Keratinocyte (primary cell): ENCODE measurements around the gene TMPRSS3. TPM values are rescaled to one million over a fixed set of nuclear protein-coding genes. Genes with fewer than 3 reads are reported as not detected.

ENCODE experiments used
- DNase-seq: peaks from one replicate; pipeline ENCODE4 v3.0.0-alpha.2; 2011; ENCODE audit warnings: low read depth, missing footprints, low spot score
- FAIRE-seq: peaks from 2 replicates; lab custom pipeline; 2011; peaks lifted over from hg19 to GRCh38; lab: Jason Lieb, UNC
- H2AFZ ChIP-seq: 2 replicates; pipeline ENCODE4 v1.6.0; 2012; ENCODE audit warnings: low read length, control low read depth, inconsistent platforms; ENCODE audit not compliant: control insufficient read depth
- H3K27ac ChIP-seq: 2 replicates; pipeline ENCODE4 v1.5.1; 2011; ENCODE audit warnings: low read length; ENCODE audit not compliant: control insufficient read depth, insufficient read depth
- H3K27me3 ChIP-seq: 3 replicates; pipeline ENCODE4 v1.6.0; 2011; ENCODE audit warnings: low read length; ENCODE audit not compliant: control insufficient read depth, insufficient read depth; ENCODE audit errors: extremely low read depth
- H3K36me3 ChIP-seq, 2 experiments: 2 replicates in 1 of 2; 3 replicates in 1 of 2; pipeline ENCODE4 v1.5.1; 2011; ENCODE audit warnings: low read length in 2 of 2, mild to moderate bottlenecking in 1 of 2; ENCODE audit not compliant: control insufficient read depth in 2 of 2, insufficient read depth in 2 of 2; ENCODE audit errors: extremely low read depth in 1 of 2
- H3K4me1 ChIP-seq: 3 replicates; pipeline ENCODE4 v1.5.1; 2011; ENCODE audit warnings: low read length; ENCODE audit not compliant: control insufficient read depth, insufficient read depth; ENCODE audit errors: extremely low read depth
- H3K4me2 ChIP-seq: 3 replicates; pipeline ENCODE4 v1.6.0; 2011; ENCODE audit warnings: low read depth, low read length; ENCODE audit not compliant: control insufficient read depth, insufficient read depth; ENCODE audit errors: extremely low read depth
- H3K4me3 ChIP-seq, 3 experiments: fragments of 200-600 bp in 1 of 3; sonication (generic) in 1 of 3; 2 replicates in 2 of 3; 3 replicates in 1 of 3; pipeline ENCODE4 v1.5.1; 2011 to 2016; ENCODE audit warnings: low read length in 3 of 3, mild to moderate bottlenecking in 3 of 3, control low read depth in 2 of 3, inconsistent platforms in 1 of 3, low read depth in 1 of 3, mixed read lengths in 1 of 3, mixed run types in 1 of 3, moderate library complexity in 1 of 3; ENCODE audit not compliant: control insufficient read depth in 2 of 3, insufficient read depth in 2 of 3; ENCODE audit errors: extremely low read depth in 1 of 3
- H3K79me2 ChIP-seq: 2 replicates; pipeline ENCODE4 v1.6.0; 2012; ENCODE audit warnings: low read length; ENCODE audit not compliant: control insufficient read depth, insufficient read depth
- H3K9ac ChIP-seq: 3 replicates; pipeline ENCODE4 v1.6.0; 2011; ENCODE audit warnings: low read length; ENCODE audit not compliant: control insufficient read depth, insufficient read depth; ENCODE audit errors: extremely low read depth
- H3K9me1 ChIP-seq: 3 replicates; pipeline ENCODE4 v1.6.0; 2011; ENCODE audit warnings: low read length; ENCODE audit not compliant: control insufficient read depth, insufficient read depth; ENCODE audit errors: extremely low read depth
- H3K9me3 ChIP-seq: 2 replicates; pipeline ENCODE4 v1.5.1; 2012; ENCODE audit warnings: low read depth, low read length; ENCODE audit not compliant: control insufficient read depth
- H4K20me1 ChIP-seq: 3 replicates; pipeline ENCODE4 v1.6.0; 2011; ENCODE audit warnings: low read length; ENCODE audit not compliant: control insufficient read depth, insufficient read depth; ENCODE audit errors: extremely low read depth
- CTCF ChIP-seq, 3 experiments: IDR thresholded peaks in 1 of 3; conservative IDR thresholded peaks in 1 of 3; optimal IDR thresholded peaks in 1 of 3; 2 replicates in 2 of 3; 3 replicates in 1 of 3; pipeline versions ENCODE3 to v1.5.1; 2011; ENCODE audit warnings: low read length in 3 of 3, mild to moderate bottlenecking in 3 of 3, moderate library complexity in 2 of 3, control low read depth in 1 of 3, inconsistent platforms in 1 of 3; ENCODE audit not compliant: insufficient read depth in 2 of 3; ENCODE audit errors: extremely low read depth in 1 of 3
- EZH2 ChIP-seq: IDR thresholded peaks from one replicate; pipeline ENCODE4 v1.6.1; 2012; ENCODE audit warnings: inconsistent platforms, mild to moderate bottlenecking, low read length, moderate library complexity
- dilution Hi-C: fragments of 300-500 bp; cut with MboI; formaldehyde crosslinking; loops from one replicate; pipeline ENCODE4 v1.7.0; 2020; ENCODE audit warnings: low sequenced_read_pairs; ENCODE audit not compliant: extremely low pct_ligation_motif_present
- polyA plus RNA-seq, 5 experiments: library from polyadenylated mRNA; depleted of rRNA in 3 of 5; stranded (reverse) in 3 of 5; stranded (forward) in 1 of 5; unstranded in 1 of 5; fragments of >200 nt; gene quantifications; 1 replicate in 1 of 5; 2 replicates in 3 of 5; 3 replicates in 1 of 5; pipeline versions ENCODE4 v1.2.1 to v1.2.3, GENCODE V29; 2011 to 2012; ENCODE audit warnings: missing spikeins in 2 of 5, low read depth in 1 of 5, low replicate concordance in 1 of 5

TMPRSS3 gene
- polyA plus RNA-seq, 1 donor (not counting 4 experiments of a cell fraction or from before 2014, with no cell fraction given): not detected

DNA sequence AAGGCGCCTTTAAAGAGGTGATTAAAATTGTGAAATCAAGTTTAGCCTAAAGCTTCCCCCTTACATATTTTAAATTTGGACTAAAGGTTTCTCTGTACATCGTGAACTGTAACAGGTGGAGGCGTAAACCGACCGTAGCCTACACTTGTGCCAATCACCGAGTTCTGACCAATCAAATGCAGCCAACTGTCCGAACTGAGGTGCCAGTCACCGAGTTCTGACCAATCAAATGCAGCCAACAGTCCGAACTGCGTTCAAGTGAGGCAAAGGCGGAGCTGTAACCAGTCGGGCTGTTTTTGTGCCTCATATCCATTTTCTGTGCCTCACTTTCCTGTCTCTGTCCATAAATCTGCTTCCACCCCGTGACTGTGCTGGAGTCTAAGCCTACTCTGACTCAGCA lies 36.9 kb downstream of the TMPRSS3 start:
- no peak for DNase-seq
- Histone ChIP-seq H3K27me3 (no peaks in the 10 kb centered on the region), H3K9me1 (no peaks in the 10 kb centered on the region), H3K79me2 (no peaks in the 10 kb centered on the region), H3K9ac (no peak overlapping the region), H3K9me3 (peaks cover 3% of the 10 kb centered on the region), H3K36me3 (no peaks in the 10 kb centered on the region), H3K27ac (no peak overlapping the region), H3K4me1 (no peaks in the 10 kb centered on the region), H2AFZ (no peak overlapping the region), H4K20me1 (no peaks in the 10 kb centered on the region), H3K4me3 (no peak overlapping the region), H3K4me2 (no peak overlapping the region)
- FAIRE-seq: no peak
- TF ChIP-seq CTCF (optimal IDR thresholded peaks at IDR 0.05 in 1 of 3, IDR thresholded peaks at IDR 0.05 in 1 of 3, conservative IDR thresholded peaks at IDR 0.05 in 1 of 3; ENCODE audit: extremely low read depth in 1 of 3, insufficient read depth in 2 of 3, low read length in 3 of 3) (no peak), EZH2 (no peak)
- dilution Hi-C loops: no loop called here

DNA sequence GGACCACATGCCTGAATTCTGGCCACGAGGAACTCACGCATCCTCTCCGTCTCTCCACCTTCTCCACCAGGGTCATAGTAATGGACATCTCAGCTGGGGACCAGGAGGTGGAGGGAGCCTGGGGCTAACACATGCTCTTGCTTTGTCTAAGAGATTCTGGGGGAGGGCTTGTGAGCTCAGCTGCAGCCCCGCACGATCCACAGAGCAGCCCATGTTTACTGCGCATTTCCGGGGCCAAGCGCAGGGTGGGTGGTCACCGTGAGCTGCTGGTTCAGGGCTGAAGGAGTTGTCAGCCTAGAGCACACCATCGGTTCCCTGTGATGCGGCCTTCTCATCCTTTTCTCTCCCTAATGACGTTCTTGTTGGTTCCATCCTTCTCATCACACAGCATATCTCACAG lies 37.6 kb downstream of the TMPRSS3 start:
- Histone ChIP-seq H3K9me3 (peaks cover 3% of the 10 kb centered on the region), H3K27ac (no peak overlapping the region), H2AFZ (no peak overlapping the region), H3K4me1 (no peaks in the 10 kb centered on the region), H3K9ac (no peak overlapping the region), H3K4me2 (no peak overlapping the region), H3K36me3 (no peaks in the 10 kb centered on the region), H3K4me3 (no peak overlapping the region), H4K20me1 (no peaks in the 10 kb centered on the region), H3K9me1 (no peaks in the 10 kb centered on the region), H3K27me3 (no peaks in the 10 kb centered on the region), H3K79me2 (no peaks in the 10 kb centered on the region)
- DNase-seq: no peak
- no peak for FAIRE-seq
- TF ChIP-seq EZH2 (no peak), CTCF (optimal IDR thresholded peaks at IDR 0.05 in 1 of 3, IDR thresholded peaks at IDR 0.05 in 1 of 3, conservative IDR thresholded peaks at IDR 0.05 in 1 of 3; ENCODE audit: extremely low read depth in 1 of 3, insufficient read depth in 2 of 3, low read length in 3 of 3) (no peak)
- dilution Hi-C loops: no loop called here
